Right hindlimb (tissue), 1 donor: ENCODE data around the gene KCTD2.

Experiments used
- DNase-seq: peaks from one replicate; pipeline ENCODE4 v3.0.0-alpha.2; 2018

Gene KCTD2

DNA sequence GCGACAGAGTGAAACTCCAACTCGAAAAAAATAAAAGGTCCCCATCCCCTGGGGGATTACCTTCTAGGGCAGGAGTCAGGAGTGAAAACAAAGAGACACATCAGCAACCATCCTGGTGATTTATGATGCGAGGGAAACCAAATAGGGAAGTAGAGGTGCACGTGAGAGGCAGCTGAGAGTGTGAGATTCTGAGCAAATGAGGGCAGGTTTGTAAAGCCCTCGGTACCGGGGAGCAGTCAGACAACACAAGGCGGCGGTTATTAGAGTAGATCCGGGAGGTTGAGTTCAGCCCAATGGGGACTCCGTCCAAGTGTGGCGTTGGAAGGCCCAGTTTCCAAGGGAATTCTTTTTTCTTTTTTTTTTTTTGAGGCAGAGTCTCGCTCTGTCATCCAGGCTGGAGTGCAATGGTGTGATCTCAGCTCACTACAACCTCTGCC lies 55.4 kb downstream of the KCTD2 start:
- no peak for DNase-seq

DNA sequence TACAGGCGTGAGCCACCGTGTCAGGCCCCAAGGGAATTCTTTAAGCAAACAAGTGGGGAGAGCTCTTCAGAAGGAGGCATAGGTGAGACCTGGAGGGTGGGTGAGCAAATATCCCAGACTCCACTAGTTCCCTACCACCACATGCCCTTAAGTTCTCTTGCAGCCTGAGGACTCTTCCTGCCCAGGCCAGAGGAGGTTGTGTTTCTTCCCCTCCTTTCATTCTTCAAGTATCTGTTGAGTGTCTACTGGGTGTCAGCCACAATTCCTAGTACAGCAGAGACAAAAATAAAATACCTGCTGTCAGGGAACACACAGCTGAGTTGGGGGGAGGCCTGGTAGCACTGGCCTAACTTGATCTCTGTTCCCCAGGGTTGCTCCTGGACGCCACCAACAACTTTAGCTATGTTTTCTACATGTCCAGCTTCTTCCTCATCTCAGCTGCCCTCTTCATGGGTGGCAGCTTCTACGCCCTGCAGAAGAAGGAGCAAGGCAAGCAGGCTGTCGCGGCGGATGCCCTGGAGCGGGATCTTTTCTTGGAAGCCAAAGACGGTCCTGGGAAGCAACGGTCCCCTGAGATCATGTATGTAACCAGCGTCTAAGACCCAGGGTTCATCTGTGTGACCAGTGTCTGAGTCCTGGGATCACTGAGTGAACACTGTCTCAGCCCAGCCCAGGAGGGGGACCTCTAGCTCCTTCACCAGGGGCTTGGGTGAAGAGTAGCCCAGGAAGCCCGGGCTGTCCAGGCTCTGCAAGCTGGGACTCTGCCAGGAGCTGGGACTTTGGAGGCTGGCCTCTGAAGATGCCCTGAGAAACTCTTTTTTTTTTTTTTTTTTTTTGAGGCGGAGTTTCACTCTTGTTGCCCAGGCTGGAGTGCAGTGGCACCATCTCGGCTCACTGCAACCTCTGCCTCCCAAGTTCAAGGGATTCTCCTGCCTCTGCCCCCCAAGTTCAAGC lies 56.9 kb downstream of the KCTD2 start:
- no peak for DNase-seq

- DNase-seq, result no peak
These were observed 58.4 kb downstream of the KCTD2 start for GRCh38 chr17:75105126-75106080.

DNA sequence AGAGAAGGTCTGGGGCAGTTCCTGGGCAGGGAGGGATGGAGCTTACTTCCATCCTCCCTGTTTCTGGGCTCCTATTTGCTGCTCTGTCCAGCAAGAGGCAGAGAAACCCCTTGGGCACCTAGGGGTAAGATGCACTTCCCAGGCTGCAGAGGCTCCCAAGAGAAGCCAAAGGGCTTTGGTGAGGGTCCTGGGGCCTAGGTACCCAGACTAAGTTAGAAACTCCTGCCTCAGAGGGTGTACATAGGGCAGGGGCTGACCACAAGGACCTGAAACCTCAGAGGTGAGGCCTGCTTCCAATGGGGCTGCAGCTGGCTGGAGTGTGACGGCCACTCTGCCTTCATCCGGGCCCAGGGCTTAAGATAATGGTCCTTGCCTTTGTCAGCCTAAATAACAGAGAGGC lies 61.2 kb downstream of the KCTD2 start:
- DNase-seq, result peak; percentile 6

DNA sequence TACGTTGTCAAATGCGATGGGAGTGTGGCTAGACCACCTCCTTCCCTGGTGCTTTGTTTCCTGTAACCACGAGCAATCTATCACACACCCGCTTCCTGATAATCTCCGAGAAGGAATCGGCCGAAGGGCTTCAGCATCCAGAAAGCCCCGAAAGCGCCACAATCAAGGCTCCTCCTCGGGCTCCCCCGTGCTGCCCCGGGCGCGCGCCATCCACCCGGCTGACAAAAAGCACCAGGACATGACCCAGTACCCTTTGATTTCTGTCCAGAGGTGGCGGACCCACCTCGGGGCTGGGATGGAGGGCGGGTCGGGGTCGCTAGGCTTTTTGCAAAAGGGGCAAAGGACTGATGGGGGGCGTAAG lies 62.0 kb downstream of the KCTD2 start:
- peak; percentile 33 for DNase-seq

DNA sequence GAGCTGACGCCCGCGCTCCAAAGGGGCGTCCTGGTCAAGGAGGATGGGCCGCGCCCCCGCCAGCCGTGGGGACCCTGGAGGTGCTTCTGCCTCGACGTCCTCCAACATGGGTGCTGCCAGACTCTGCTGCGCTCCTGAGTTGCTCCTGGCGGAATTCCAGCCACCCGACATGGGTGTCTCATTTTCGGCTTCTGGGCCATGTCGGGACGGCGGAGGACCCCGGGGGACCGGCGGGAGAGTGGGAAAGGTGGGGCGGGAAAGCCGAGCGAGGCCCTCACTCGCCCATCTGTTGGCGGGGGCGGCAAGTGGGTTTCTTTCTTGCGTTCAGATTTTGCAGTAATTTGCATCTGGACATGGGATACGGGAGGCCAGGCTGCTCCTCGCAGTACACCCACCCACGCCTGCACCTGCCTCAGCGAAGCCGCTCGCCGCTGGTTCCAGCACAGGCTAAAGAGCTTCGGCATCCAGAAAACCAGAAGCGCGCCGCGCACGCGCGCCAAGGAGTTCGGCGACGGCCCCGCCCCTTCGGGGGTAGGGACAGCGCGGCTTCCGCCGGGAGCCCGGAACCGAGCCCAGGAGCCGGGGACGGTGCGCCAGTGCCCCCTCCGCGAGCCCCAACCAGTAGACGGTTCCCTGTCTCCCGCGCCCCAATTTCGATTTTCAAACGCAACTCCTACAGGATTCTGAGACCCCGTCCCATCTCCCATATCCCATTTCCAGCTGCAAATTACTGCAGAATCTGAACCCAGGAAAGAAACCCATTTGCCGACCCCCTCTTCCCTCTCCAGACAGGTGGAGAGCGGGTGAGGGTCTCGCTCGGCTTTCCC lies 62.6 kb downstream of the KCTD2 start, which contains the start of gene ARMC7:
ARMC7 (plus strand) TSS at position 563 of the 827 bp plus-strand sequence. CDS start 320 bp downstream, outside the sequence.
- peak; percentile 92 for DNase-seq

- DNase-seq, result peak; percentile 25
These were observed 63.4 kb downstream of the KCTD2 start for GRCh38 chr17:75110234-75110937.

DNA sequence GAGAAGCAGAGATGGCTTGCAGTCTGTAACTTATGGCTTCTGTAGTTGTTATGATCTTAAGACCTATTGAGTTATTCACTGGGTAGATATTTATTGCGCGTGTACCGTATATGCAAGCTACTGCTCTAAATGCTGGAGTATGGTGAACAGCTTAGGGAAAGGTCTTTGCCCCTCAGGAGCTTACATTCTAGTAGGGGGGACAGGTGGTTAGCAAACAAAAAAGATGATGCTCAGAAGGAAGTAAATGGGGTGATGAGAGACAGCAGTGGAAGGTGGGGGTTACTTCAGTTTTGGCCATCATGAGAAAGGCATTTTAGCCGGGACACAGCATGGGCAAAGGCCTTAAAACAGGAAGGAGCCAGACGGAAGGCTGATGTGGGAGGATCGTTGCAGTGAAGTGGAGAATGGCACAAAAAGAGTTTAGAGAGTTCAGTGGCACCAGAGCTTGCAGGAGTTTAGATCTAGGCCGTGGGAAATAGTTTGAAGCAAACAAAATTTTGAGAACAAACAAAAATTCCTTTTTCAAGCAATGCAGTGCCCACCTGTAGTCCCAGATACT lies 64.8 kb downstream of the KCTD2 start:
- peak; percentile 6 for DNase-seq

GRCh38 chr17:75113798-75114551 lies 67.0 kb downstream of the KCTD2 start:
- peak; percentile 91 for DNase-seq

DNA sequence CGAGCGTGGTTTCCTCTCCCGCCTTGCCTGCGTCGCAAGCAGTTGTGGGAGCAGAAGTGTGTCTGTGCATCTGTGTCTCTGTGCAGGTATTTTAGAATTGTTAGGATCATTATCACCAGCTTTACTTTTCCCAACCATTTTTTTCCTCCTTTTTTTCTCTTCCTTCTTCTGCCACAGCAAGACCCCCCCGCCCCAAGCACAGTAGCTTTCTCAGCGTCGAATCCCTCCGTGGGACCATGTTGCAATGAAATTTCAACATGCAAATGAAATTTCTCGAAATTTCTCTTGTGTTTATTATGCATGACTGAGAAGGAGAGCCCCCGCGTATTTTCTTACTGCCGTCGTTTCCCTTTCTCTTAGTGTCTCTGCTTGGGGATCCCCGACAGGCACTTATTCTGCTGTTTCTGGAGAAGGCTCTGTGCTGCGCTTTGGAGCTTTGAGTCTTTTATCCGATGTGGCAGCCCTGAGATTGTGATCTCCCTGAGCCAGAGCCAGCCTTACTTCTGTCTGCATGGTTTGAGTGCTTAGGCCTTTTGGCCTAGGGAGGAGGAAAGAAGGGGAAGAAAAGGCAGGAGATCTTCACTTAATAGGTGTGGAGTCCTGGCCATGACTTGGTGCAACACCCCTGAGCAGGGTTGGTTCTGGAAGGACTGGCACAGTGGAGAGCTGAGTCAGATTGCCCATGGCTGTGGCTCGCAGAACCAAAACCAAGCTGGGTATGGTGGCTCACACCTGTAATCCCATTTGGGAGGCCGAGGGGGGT lies 67.7 kb downstream of the KCTD2 start:
- DNase-seq, result no peak
